Subcutaneous abdominal adipose tissue (tissue), 5 donors: ENCODE data around the gene ZBTB7B.

Experiments
- H3K27ac ChIP-seq: one replicate; pipeline ENCODE4 v1.7.0; 2013; ENCODE audit warnings: low read depth, mild to moderate bottlenecking, inconsistent platforms, low read length, moderate library complexity
- H3K27me3 ChIP-seq, 5 donors: one replicate each; pipeline ENCODE4 v1.7.0; 2013; ENCODE audit warnings: low read length in 5 of 5, inconsistent platforms in 1 of 5; ENCODE audit not compliant: control insufficient read depth in 5 of 5, insufficient read depth in 4 of 5
- H3K36me3 ChIP-seq, 5 donors: one replicate each; pipeline ENCODE4 v1.7.0; 2013; ENCODE audit warnings: low read length in 5 of 5; ENCODE audit not compliant: control insufficient read depth in 5 of 5, insufficient read depth in 5 of 5
- H3K4me1 ChIP-seq, 5 donors: one replicate each; pipeline ENCODE4 v1.7.0; 2013; ENCODE audit warnings: low read length in 5 of 5, mild to moderate bottlenecking in 3 of 5, moderate library complexity in 1 of 5; ENCODE audit not compliant: control insufficient read depth in 5 of 5, insufficient read depth in 5 of 5
- H3K4me3 ChIP-seq, 5 donors: one replicate each; pipeline ENCODE4 v1.7.0; 2013; ENCODE audit warnings: low read length in 5 of 5, low read depth in 1 of 5
- H3K9ac ChIP-seq, 5 donors: one replicate each; pipeline ENCODE4 v1.7.0; 2013; ENCODE audit warnings: low read length in 5 of 5, mild to moderate bottlenecking in 4 of 5, moderate library complexity in 3 of 5
- H3K9me3 ChIP-seq, 5 donors: one replicate each; pipeline ENCODE4 v1.7.0; 2013; ENCODE audit warnings: low read length in 5 of 5; ENCODE audit not compliant: control insufficient read depth in 5 of 5
- donor health status: healthy.
- donor health status: healthy.
- donor health status: healthy.
- donor health status: healthy.
- donor health status: healthy.

ZBTB7B gene

GRCh38 chr1:154958681-154959425, 43.7 kb upstream of the ZBTB7B start:
- no peak overlapping the region for H3K9ac ChIP-seq
- H3K36me3 ChIP-seq = peaks cover 0 to 31% (median 24%) of the 10 kb centered on the region in 5 donors
- no peaks in the 10 kb centered on the region for H3K9me3 ChIP-seq
- H3K27me3 ChIP-seq = no peaks in the 10 kb centered on the region
- H3K27ac ChIP-seq = peak overlapping the region; percentile 37
- H3K4me3 ChIP-seq = no peak overlapping the region
- H3K4me1 ChIP-seq = peaks cover 20 to 69% (median 59%) of the 10 kb centered on the region in 5 donors

GRCh38 chr1:154959426-154959780, 43.2 kb upstream of the ZBTB7B start:
- Histone ChIP-seq H3K27ac (no peak overlapping the region), H3K36me3 (peaks cover 0 to 35% (median 30%) of the 10 kb centered on the region in 5 donors), H3K9ac (no peak overlapping the region), H3K4me1 (peaks cover 20 to 63% (median 54%) of the 10 kb centered on the region in 5 donors), H3K9me3 (no peaks in the 10 kb centered on the region), H3K27me3 (no peaks in the 10 kb centered on the region), H3K4me3 (no peak overlapping the region)

GRCh38 chr1:154960446-154961136, 42.0 kb upstream of the ZBTB7B start:
- Histone ChIP-seq H3K9me3 (no peaks in the 10 kb centered on the region), H3K4me1 (peaks cover 16 to 51% (median 42%) of the 10 kb centered on the region in 5 donors), H3K36me3 (peaks cover 0 to 47% (median 40%) of the 10 kb centered on the region in 5 donors), H3K27ac (peak overlapping the region; percentile 95), H3K9ac (peak overlapping the region; percentile 71 to 89 (median 80)), H3K27me3 (no peaks in the 10 kb centered on the region), H3K4me3 (peak overlapping the region; percentile 80 to 91 (median 85))

- H3K9me3 ChIP-seq = no peaks in the 10 kb centered on the region
- H3K36me3 ChIP-seq = peaks cover 0 to 56% (median 48%) of the 10 kb centered on the region in 5 donors
- H3K9ac ChIP-seq = peak within 1 kb of the TSS; percentile 72 to 89 (median 83)
- peaks cover 16 to 43% (median 36%) of the 10 kb centered on the region in 5 donors for H3K4me1 ChIP-seq
- peak within 1 kb of the TSS; percentile 80 to 91 (median 85) for H3K4me3 ChIP-seq
- H3K27ac ChIP-seq = peak within 1 kb of the TSS; percentile 95
- H3K27me3 ChIP-seq = no peaks in the 10 kb centered on the region
These were observed 41.1 kb upstream of the ZBTB7B start, which contains the start of gene PYGO2 for GRCh38 chr1:154961207-154962155. PYGO2 (minus strand) TSS chr1:154961782; CDS start chr1:154961576, 206 bp downstream.

GRCh38 chr1:154962156-154962749, 40.3 kb upstream of the ZBTB7B start:
- Histone ChIP-seq H3K4me3 (peak overlapping the region; percentile 45 to 91 (median 85)), H3K27me3 (no peaks in the 10 kb centered on the region), H3K4me1 (peaks cover 8 to 41% (median 31%) of the 10 kb centered on the region in 5 donors), H3K27ac (peak overlapping the region; percentile 95), H3K36me3 (peaks cover 0 to 64% (median 56%) of the 10 kb centered on the region in 5 donors), H3K9ac (peak overlapping the region; percentile 72 to 89 (median 83)), H3K9me3 (no peaks in the 10 kb centered on the region)

DNA sequence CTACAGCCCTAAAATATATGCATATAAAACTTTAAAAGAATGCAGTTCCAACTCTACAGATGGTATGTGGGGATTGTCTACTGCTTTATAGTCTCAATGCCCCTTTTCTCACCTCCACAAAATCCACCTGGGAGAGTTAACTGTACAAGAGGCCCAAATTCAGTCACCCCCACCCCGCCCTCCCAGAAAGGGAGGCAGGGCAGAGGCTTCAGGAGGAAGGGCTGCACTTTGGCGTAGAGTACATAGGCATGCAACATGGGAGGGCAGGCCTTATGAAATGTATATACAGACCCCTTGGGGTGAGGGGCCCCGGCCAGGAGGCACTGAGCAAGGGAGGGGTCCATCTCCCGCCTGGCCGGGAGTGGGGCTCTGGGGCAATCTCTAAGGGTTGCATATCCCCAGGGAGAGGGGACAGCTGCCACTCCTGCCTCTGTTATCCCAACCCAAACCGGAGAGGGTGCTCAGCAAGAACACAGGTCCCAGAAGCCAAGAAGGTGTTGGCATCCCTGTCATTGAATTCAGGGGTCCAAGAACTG, 39.7 kb upstream of the ZBTB7B start:
- Histone ChIP-seq H3K9me3 (no peaks in the 10 kb centered on the region), H3K36me3 (peaks cover 0 to 69% (median 62%) of the 10 kb centered on the region in 5 donors), H3K27ac (peak overlapping the region; percentile 95), H3K4me1 (peaks cover 9 to 43% (median 29%) of the 10 kb centered on the region in 5 donors), H3K27me3 (no peaks in the 10 kb centered on the region), H3K4me3 (peak overlapping the region in 2 of 5 donors; percentile 80 to 91), H3K9ac (peak overlapping the region in 4 of 5 donors; percentile 47 to 89 (median 84))

GRCh38 chr1:154963643-154964042, 39.0 kb upstream of the ZBTB7B start:
- peak overlapping the region; percentile 95 for H3K27ac ChIP-seq
- H3K4me3 ChIP-seq = no peak overlapping the region
- no peaks in the 10 kb centered on the region for H3K27me3 ChIP-seq
- peaks cover 0 to 70% (median 65%) of the 10 kb centered on the region in 5 donors for H3K36me3 ChIP-seq
- peaks cover 9 to 51% (median 33%) of the 10 kb centered on the region in 5 donors for H3K4me1 ChIP-seq
- peak overlapping the region in 1 of 5 donors; percentile 34 for H3K9ac ChIP-seq
- no peaks in the 10 kb centered on the region for H3K9me3 ChIP-seq

DNA sequence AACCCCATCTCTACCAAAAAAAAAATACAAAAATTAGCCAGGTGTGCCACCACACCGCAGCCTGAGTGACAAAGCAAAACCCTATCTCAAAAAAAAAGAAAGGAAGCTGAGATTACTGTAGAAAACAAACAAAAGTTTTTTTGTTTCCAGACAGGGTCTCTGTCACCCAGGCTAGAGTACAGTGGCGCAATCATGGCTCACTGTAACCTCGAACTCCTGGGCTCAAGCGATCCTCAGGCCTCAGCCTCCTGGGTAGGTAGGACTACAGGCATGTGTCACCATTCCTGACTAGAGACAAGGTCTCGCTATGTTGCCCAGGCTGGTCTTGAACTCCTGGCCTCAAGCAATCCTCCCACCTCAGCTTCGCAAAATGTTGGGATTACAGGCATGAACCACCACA, 38.2 kb upstream of the ZBTB7B start:
- Histone ChIP-seq H3K36me3 (peaks cover 0 to 68% (median 63%) of the 10 kb centered on the region in 5 donors), H3K9me3 (no peaks in the 10 kb centered on the region), H3K27ac (no peak overlapping the region), H3K4me1 (peaks cover 11 to 55% (median 41%) of the 10 kb centered on the region in 5 donors), H3K4me3 (no peak overlapping the region), H3K27me3 (no peaks in the 10 kb centered on the region), H3K9ac (no peak overlapping the region)

DNA sequence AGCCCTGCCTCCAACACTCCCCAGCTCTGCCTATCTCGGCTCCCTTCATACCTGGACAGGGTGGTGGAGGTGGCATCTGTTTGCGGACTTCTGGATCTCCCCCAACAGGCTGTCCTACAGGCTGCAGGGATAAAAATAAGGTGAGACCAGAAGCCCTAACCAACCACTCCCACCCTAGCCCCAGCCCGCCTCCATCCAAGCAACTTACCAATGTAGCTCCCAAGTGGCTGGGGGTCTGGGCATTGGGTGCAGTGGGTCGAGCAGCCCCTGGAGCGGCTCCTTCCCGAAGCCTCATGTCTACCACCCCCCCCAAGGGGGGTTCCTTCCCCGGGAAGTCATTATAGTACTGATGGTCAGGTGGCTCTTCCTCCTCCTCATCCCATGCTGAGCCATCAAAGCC, 36.5 kb upstream of the ZBTB7B start:
- Histone ChIP-seq H3K9ac (peak overlapping the region in 1 of 5 donors; percentile 16), H3K27me3 (no peaks in the 10 kb centered on the region), H3K36me3 (peaks cover 0 to 63% (median 58%) of the 10 kb centered on the region in 5 donors), H3K4me1 (peaks cover 6 to 63% (median 48%) of the 10 kb centered on the region in 5 donors), H3K9me3 (no peaks in the 10 kb centered on the region), H3K4me3 (no peak overlapping the region), H3K27ac (peak overlapping the region; percentile 97)
